NCI-H1092 treated with DMSO at 0.1 percent for 48 hours (cell line): ENCODE data around the gene ARHGEF2.

Experiments
- DNase-seq: peaks from one replicate; lab custom pipeline; 2025; lab: John Stamatoyannopoulos, UW

Gene ARHGEF2

DNA sequence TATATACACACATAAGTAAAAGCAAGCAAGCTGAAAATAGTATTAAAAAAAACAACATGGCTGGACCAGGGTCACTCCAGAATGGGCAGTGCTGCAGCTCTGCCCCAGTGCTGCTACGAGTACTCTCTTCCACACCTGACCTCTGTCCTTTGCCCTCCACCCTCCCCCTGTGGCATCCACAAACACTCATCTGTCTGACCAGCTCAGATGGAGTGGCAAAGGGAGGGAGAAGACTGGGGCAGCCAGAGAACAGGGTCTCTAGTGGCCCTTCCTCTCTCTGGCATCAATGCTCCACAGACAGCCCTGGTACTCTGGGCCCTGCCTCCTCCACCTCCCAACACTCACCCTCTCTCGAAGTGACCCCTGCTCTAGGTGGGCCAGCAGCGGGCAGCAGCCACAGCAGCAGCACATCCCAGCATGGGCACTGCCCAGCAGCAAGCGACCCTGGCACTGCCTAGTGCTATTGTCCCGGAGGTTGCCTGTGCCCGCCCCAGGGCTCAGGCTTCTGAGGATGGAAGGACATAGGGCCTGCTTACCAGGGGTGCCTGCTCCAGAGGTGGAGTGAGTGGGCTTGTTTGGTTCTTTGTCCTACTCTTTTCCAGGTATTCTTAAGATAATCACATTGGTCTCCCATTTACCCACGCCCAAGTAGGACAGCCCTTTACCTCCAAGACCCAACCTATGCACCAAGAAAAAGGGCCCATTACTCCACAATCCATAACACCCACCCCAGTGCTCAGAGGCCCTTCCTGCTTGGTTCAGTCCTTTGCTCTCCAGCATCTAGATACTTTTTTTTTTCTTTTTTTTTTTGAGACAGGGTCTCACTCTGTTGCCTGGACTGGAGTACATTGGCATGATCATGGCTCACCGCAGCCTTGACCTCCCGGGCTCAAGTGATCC, 6.2 kb downstream of the ARHGEF2 start:
- DNase-seq = no peak

DNA sequence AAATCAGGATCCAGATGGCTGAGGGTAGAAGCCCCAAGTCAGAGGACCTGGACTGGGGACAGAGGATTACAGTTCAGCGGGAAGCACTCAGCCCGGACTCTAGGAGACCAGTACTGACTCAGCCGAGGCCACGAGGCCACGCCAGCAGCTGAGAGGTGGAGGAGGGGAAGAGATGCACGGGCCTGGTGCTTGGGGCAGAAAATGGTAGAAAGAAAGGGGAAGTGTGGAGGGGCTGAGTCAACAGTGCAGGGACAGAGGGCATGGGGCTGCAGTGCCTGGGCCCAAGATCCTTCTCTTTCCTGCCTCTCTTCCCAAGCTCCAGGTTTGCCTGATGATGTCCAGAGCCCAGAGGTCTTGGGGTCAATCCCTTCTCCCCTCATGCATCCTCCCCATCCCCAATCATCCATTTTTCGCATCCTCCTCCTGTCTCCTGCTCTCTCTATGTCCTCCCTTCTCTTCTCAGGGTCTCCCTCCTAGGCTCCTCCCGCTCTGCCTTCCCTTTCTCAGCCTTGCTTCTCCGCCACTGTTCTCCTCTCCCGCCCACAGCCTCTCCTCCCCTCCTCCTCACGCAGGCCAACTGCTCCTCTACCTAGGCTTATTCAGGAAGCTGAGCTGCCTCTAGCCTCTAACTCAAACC, 7.7 kb downstream of the ARHGEF2 start:
- no peak for DNase-seq

DNA sequence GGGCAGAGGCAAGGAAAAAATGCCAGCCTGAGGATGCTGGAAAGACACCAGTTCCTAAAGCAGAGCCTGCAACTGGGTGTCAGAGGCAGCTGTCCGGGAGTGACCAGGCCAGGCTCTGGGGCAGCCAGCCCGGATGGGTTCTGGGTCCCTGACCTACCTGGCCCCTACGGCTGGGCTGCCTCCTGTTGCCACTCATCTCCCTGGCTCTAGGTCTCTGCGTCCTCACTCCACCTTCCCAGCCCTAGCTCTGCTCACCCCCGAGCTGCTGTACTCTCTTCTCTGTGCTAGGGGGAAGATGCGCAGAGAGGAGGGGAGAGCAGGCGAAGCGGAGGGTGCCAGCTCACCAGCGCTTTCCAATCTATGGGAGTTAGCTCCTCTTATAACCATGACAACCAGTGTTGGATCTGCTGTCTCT, 9.0 kb downstream of the ARHGEF2 start:
- no peak for DNase-seq

DNA sequence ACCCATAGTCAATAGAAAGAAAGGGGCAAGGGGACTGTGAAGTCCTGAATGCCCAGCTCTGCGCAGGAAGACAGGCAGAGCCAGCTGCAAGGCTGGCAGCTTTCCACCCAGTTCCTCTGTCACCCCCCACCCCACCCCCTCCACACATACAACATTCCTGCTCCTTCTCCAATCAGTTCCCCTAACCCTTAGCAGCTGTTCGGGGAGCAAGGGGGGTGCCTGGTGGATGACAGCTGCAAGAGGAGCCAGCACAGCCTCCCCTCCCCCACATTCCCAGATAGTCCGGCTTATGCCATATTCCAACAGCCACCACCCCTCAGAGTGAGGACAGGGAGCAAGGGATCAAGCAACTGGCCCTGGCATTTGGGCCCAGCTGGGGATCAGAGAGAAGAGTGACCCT, 9.7 kb downstream of the ARHGEF2 start:
- peak; percentile 76 for DNase-seq

DNA sequence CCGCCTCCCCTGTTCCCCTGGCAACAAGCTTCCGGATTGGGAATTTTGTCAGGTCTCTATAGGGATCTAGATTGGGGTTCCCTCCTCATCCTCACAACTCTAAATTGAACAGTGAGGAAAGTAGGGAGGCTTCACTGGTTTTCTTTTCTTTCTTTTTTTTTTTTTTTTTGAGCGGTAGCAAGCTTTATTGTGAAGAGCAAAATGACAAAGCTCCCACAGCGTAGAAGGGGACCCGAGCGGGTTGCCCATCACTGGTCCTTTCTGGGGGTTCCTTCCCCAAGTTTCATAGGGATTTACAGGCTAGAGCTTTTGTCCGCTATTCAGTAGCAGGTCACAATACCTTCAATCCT, 10.3 kb downstream of the ARHGEF2 start:
- DNase-seq = no peak

DNA sequence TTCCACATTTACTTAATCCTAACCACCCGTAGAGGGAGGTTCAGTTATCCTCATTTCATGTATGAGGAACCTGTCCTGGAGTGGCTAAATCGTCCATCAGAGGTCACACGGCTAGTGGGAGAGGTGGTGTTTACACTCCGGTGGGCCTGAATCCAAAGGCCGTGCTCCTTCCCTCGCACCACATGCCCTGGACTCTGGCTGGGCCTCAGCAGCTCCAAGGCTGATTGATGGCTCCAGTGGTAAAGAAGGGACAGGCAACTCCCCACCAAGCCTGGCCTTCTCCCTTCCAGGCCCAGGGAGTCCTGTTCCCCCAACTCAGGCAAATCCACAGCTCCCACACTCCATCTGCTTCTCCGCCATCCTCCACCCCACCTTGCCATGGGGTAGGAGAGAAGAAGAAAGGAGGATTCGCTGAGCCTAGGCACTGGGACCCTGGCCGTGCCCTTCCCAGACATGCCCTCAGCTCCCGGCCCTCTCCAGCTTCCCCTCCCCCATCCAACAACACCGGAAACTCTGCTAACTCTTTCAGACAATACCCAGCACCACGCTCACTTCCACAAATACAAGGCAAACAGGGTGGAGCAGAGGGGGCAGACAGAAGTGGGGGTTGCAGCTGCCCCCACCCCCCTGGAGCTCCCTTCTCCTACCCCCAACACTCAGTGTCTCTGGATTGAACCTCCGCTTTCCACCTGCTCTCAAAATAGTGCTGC, 10.9 kb downstream of the ARHGEF2 start:
- peak; percentile 59 for DNase-seq

DNA sequence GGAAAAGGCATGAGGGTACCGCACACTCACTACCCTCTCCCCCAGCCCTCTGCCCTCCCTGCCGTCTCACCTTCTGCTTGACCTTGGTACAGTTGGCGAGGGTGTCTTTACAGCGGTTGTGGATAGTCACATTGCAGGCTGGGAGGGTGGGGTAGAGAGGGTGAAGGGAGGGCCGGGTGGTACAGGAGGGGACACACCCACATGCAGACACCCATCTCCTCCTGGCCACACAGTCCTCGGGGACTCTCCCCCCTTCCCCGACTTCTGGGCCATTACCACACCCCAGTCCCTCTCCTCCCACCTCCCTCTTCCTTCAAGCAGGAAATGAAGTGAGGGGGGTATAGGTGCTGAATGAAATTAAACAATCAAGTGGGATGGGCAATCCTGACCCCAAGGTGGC, 11.6 kb downstream of the ARHGEF2 start:
- DNase-seq = no peak

DNA sequence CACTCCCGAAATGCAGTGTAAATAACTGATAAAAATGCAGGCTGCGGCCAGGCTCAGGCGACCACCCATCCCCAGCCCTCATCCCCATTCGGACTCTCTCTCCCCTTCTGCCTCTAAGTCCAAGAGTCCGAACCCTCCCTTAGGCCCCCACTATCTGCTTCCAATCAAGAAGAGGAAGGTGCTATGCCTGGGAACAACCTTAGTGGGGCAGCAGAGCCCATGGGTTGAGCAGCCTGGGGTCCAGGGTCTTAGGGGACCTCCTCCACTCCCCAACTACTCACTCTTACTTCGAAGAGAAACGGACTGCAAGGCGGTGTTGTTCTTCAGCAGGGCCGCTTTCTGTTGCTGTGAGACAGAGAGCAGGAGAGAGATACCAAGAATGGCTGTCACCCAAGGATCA, 12.2 kb downstream of the ARHGEF2 start:
- DNase-seq = no peak

DNA sequence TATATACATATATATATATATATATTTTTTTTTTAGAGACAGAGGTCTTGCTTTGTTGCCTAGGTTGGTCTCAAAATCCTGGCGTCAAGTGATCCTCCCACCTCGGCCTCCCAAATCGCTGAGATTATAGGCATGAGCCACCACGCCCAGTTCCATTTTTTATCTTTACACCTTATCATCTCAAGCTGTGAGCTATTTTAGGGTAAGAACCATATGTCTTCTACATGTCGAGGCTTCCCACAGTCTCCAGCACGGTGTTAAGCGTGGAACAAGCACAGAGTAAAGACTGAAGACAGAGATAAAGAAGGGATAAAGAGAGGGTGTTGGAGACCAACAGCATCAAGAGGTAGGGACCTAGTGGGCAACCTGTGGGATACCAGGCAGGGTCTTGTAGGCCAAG, 14.2 kb downstream of the ARHGEF2 start:
- no peak for DNase-seq

DNA sequence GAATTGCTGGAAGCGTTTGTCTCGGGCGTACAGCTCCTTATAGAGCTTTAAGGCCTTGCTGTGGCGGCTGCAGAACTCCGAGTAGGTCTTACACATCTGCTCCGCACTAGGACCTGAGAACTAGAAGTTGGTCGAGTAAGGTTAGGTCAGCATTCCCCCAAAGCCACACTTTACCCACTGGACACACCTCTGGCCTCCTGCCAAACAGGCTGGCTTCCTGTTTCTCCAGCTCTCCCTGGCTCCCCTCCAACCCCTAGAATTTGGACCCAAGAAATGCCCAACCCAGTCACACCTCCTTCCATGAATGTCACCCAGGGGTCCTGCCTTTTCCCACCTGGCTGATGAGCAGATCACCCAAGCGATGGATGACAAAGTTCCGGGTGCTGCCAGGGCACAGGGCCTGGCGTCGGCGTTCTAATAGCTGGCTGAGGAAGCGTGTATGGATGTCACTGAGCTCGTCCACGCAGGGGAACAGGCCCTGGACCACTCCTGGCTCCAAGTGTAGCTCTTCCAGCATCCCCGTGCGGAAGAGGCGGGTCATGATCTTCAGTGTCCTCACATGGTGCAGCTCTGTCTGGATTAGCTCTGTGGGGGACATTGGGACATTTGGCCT, 15.6 kb downstream of the ARHGEF2 start:
- no peak for DNase-seq

DNA sequence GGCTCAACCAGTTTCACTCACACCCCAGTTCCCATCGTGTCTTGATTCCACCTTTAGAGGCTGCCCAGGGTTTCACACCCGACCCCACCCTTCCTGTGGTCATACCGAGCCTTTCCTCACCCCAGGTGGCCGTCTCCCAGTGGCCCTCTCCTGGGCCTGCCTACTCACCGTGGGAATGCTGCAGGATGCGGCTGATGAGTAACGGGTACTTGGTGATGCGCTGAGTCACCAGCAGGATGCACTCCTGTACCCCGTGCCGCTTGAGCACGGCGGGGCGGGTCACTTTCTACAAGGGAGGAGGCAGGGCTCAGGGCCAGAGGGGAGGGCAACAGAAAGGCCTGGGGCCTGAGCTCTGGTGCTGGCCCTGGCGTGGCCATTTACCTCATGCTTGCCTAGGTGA, 16.4 kb downstream of the ARHGEF2 start:
- no peak for DNase-seq

DNA sequence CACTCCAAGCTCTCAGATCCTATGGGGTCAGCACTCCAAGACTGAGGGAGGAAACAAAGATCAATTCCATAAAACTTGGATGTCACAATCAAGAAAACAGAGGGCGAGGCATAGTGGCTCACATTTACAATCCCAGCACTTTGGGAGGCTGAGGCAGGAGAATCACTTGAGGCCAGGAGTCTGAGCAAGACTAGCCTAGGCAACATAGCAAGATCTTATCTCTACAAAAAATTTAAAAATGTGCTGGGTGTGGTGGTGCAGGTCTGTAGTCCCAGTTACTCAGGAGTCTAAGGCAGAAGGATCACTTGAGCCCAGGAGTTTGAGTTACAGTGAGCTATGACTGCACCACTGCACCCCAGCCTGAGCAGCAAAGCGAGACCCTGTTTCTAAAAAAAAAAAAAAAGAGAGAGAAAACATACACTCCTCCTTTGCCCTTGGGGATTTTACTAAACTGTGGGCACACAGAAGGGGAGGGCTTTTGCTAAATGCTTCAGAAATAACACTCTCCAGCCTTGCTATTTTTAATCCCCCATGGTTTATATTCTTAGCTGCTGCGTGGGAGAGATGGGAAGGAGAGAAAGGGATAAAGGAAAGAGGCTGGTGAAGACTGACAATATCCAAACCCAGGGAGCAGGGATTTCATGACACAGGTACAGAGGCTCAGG, 18.1 kb downstream of the ARHGEF2 start:
- no peak for DNase-seq

DNA sequence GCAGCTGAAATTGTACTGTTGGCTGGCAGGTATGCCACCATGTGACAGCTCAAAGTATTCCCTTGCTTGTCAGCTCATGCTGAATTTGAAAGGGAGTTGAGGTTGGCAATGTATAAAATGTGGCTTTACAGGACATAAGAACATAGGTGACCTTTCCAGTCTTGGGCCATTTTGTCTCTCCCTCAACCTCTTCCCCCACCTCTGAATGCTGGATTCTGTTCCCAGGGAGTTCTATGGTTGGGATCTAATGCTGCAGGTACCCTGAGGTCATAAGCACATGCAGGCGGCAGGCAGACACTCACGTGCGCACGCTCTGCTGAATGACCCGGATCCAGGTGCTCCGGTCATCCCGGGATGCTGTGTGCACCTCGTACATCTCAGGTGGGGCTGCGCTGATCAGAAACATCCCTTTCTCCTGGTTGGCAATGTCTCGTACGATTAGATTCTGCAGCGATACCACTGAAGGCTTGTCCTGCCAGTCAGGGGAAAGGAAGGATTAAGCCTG, 20.9 kb downstream of the ARHGEF2 start:
- DNase-seq = no peak

DNA sequence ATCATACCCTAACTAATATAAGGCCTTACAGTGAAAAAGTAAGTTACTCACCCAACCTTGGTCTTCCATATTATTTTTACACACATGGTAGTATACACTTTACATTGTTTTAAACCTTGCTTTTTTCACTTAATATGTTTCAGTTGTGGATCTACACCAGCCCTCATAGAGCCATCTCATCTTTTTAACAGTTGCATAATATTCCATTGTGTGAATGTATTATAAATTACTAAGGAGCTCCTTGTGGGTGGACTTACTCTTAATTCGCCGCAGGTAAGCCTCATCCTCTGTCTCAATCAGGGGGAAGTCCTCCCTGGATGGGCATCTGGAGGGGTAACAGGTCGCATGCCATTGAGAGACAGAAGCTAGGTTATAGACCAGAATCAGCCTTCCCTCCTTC, 23.7 kb downstream of the ARHGEF2 start:
- DNase-seq = no peak

DNA sequence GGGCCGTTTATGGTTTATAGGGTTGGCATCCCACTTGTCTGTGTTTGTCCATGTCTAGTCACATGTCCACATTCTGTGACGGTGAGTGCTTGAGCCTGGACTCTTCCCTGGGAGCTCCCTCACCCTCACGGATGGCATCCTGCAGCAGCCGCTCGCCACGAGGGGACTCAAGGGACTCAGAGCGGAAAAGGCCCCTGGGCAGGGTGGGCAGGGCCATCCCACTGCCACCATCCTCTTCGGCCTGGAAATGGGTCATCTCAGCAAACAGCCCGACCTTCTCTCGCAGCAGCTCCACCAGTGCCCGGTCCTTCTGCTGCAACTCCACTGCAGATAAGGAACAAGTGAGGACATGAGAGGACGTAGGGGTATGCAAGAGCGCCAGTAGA, 25.8 kb downstream of the ARHGEF2 start:
- no peak for DNase-seq

DNA sequence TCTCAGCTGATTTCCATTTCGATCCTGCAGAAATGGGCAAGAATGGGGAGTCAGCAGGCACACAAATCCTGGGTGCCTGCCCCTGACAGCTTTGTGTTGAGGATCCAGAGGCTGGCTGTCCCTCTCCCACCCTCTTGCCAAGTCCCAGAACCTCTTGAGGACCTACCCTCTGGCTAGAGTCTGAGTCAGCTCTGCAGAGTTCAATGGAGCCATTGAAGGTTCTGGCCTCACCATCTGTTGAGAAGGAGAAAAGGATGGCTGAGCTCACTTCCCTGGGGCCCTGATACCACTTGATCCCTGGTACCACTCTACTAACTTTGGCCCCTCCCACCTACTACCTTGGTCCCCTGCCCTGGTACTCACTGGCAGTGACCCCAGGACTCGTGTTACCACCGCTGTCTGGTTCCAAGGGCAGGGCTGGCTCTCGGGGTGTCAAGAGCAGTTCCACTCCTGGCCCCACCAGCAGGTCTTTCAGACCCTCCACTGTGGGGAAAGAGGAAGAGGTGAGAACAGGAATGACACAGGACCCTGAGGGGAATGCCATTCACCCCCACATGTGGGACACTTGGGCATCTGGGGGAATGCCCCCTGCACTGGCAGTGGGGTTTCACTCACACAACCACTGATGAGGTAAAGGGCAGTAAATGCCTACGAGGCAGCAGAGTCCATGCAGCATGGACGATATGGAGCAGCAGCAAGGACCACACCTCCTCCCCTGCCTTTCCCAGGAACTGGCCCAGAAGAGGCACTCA, 26.4 kb downstream of the ARHGEF2 start:
- DNase-seq = no peak

DNA sequence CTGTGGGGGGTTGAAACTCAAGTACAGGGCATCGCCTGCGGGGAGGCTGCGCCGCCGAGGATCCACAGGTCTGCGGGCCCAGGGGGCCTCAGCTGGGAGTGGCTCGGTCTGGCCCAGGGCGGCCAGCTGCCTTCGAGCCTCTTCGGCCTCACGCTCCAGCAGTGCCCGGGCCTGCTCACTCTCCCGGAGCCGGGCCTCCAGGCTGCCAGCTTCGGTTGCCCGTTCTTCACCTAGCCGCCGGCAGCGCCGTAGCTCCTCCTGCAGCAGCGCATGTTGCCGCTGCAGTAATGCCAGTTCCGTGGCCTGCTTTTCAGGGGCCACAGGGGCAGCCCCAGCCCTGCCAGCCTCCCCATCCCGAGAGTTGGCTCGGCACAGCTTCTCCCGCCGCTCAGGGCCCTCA, 27.5 kb downstream of the ARHGEF2 start:
- no peak for DNase-seq

DNA sequence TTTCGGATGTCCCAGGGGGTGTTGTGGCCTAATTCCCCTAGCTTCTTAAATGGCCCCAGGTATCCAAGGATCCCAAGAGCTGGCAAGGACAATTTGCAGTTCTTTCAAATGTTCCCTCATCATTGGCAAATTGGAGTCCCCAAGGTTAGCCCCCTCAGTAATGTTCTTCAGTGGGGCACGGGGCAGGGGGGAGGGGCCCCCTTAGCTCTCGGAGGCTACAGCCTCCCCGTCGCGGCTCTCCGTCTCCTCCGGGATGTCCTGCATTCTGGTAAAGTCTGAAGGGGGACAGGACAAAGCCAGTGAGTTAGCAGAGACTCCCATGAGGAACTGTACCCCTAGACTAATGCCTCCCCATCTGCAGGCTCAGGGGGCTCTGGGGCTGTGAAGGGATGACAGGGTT, 30.6 kb downstream of the ARHGEF2 start:
- DNase-seq = no peak

DNA sequence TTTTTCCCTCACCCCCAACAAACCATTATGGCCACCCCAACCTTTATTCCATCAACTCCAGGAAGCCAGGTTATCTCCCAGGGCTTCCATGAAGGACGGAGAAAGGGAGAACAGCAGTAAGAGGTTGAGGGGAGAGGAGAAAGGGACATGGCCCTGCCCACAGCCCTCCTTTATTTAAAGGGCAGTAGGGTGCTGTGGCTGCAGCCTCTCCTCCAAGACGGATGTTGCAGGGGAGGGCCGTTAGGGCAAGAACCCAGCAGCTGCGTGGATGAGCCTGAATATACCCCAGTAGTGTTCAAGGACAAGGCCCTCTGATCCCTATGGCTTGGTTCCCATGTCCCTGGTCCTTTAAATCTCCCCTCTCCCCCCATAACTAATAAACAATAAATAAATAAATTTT, 31.1 kb downstream of the ARHGEF2 start:
- DNase-seq = no peak

DNA sequence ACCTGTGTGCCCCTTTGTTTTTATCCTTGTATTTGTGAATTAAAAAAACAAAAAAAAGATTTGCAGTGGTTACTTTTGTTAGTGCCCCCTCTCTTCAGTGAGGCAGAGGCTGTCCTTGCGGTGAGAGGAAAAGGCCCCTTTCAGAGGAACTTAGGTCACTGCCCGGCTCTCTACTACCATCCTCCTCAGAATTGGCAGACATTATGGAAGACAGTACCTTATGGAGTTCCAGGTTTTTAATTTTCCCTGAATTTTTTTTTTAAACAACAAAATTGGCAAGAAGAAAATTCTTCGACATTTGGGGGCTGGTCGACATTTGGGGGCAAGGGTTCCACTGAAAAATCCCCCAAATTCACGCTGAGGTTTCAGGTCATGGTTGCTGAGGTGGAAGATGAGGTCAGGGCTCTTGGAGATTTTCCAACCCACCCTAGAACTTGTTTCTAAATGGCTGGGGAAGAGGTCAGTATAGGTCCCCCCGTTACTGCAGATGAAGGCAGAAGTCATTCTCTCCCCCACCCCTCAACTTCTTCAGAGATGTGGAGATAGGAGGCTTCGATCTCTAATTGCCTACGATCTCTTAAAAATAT, 31.6 kb downstream of the ARHGEF2 start:
- no peak for DNase-seq

DNA sequence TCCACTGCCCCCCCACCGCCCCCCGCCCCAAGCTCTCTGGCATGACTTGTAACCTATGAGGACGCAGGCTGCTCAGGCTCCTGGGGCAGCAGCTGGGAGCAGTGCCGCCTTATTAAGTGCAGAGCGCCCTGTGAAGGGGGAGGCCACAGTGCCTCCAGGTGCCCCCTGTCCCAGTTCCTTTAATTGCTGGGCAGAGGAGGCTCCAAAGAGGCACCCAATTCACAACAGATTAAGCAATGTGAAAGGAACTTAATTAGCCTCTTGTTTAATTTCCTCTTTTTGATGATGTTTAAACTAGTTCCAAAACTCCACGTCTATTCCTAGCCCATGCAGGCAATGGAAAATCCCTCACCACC, 33.9 kb downstream of the ARHGEF2 start:
- peak; percentile 90 for DNase-seq
